NCI-H446 (cell line): ENCODE measurements around the gene SSX3.
"Not testable (repeated sequence)": the region's sequence is repeated elsewhere in the genome, so short reads cannot be mapped to it uniquely, and the experiment has no call there.

ENCODE experiments used
- DNase-seq, 2 experiments: peaks; one replicate each; lab custom pipeline; 2025; lab: John Stamatoyannopoulos, UW

The SSX3 gene

GRCh38 chrX:48356315-48357094 is at the start of gene SSX3:
Gene SSX3, minus strand, starts transcription at chrX:48356703. Its CDS starts 1,454 bp downstream, at chrX:48355249.
- DNase-seq, result not testable (repeated sequence)

GRCh38 chrX:48397825-48398224 is 41.3 kb upstream of the SSX3 start:
- DNase-seq, result not testable (repeated sequence)

- not testable (repeated sequence) for DNase-seq
Observed at GRCh38 chrX:48396931-48397330, 40.4 kb upstream of the SSX3 start.

- not testable (repeated sequence) for DNase-seq
Observed at GRCh38 chrX:48383239-48383638, 26.7 kb upstream of the SSX3 start, which contains the start of gene SSX4. Gene SSX4, plus strand, starts transcription at chrX:48383539. Its CDS starts 515 bp downstream, at chrX:48384054.

- DNase-seq, result not testable (repeated sequence)
Observed at GRCh38 chrX:48370408-48370807, 13.9 kb upstream of the SSX3 start.

- DNase-seq, result not testable (repeated sequence)
Observed at GRCh38 chrX:48367717-48368408, 11.4 kb upstream of the SSX3 start.

GRCh38 chrX:48359281-48359680 is 2.8 kb upstream of the SSX3 start:
- DNase-seq, result not testable (repeated sequence)

GRCh38 chrX:48357681-48358080 is 1.2 kb upstream of the SSX3 start:
- no peak for DNase-seq

- not testable (repeated sequence) for DNase-seq
Observed at GRCh38 chrX:48346059-48346458, 10.4 kb downstream of the SSX3 start.

- not testable (repeated sequence) for DNase-seq
Observed at GRCh38 chrX:48313996-48314395, 42.5 kb downstream of the SSX3 start.

GRCh38 chrX:48306175-48306574 is 50.3 kb downstream of the SSX3 start:
- DNase-seq, result no peak
